Omental fat pad (tissue), 4 donors: Measurements from ENCODE around the gene CASK. TPM values are rescaled to one million over a fixed set of nuclear protein-coding genes. Genes with fewer than 3 reads are reported as not detected.
"Not testable (repeated sequence)": the region's sequence is repeated elsewhere in the genome, so short reads cannot be mapped to it uniquely, and the experiment has no call there.

Experiments
- ATAC-seq: fragments of 150-250 bp; one replicate; pipeline ENCODE4 v1.9.1; 2016; ENCODE audit warnings: mild to moderate bottlenecking, moderate library complexity; ENCODE audit not compliant: low FRiP score
- DNase-seq: peaks from one replicate; pipeline ENCODE4 v3.0.0-alpha.2; 2019; ENCODE audit warnings: low spot score
- total RNA-seq, 4 donors: library from RNA; depleted of rRNA; stranded (reverse); fragments of >200 nt; gene quantifications; one replicate each; pipeline ENCODE4 v1.1.0, GENCODE V29; 2016
- TF ChIP-seq, protein P1 (sequence below), 3 donors: fragments of 450-650 bp; IDR thresholded peaks; one replicate each; pipeline ENCODE4 v1.5.1; 2016 to 2017; ENCODE audit warnings: antibody characterized with exemption in 3 of 3, mild to moderate bottlenecking in 3 of 3, moderate library complexity in 2 of 3

CASK gene
- total RNA-seq, 4 donors from 2014 or later: 26.8 to 42.4 (median 32.9) TPM

DNA sequence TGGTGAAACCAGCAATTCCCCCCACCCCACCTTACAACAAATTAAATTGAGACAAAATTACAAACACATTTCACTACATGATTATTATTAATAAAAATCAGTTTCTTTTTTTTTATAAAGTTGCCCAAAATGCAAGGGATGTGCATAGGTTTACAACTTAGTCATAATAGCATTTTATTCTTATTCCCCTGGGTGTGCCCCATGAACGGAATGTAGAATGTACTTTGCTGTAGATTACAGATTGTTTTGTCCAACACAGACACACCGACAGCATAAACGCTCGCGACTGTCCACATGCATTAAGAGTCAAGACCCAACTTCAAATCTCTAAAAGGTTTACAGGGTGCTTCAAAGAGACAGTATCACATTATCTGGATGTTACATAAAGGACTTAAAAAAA is 403.9 kb downstream of the CASK start:
- TF ChIP-seq, protein P1, sequence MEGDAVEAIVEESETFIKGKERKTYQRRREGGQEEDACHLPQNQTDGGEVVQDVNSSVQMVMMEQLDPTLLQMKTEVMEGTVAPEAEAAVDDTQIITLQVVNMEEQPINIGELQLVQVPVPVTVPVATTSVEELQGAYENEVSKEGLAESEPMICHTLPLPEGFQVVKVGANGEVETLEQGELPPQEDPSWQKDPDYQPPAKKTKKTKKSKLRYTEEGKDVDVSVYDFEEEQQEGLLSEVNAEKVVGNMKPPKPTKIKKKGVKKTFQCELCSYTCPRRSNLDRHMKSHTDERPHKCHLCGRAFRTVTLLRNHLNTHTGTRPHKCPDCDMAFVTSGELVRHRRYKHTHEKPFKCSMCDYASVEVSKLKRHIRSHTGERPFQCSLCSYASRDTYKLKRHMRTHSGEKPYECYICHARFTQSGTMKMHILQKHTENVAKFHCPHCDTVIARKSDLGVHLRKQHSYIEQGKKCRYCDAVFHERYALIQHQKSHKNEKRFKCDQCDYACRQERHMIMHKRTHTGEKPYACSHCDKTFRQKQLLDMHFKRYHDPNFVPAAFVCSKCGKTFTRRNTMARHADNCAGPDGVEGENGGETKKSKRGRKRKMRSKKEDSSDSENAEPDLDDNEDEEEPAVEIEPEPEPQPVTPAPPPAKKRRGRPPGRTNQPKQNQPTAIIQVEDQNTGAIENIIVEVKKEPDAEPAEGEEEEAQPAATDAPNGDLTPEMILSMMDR (IDR thresholded peaks at IDR 0.05): no peak
- DNase-seq (no peak), ATAC-seq (no peak)

DNA sequence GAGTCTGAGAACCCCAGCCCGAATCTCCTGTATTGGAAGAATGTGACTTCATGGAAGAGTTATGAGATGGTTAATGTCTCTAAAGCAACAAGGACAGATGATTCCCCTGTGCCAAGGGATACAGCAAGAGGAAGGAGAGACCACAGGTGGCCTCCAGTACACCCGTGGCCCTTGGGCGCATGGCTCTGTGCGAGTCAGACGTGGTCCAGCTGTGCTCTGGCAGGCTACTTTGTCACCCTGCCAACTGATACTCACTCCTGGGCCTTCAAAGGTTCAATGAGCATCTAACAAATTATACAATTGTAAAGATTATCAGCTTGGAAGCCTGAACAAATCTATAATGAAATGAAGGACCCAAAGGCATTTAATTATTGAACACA is 404.5 kb downstream of the CASK start:
- DNase-seq: no peak
- ATAC-seq: no peak
- TF ChIP-seq, protein P1 (IDR thresholded peaks at IDR 0.05): no peak

DNA sequence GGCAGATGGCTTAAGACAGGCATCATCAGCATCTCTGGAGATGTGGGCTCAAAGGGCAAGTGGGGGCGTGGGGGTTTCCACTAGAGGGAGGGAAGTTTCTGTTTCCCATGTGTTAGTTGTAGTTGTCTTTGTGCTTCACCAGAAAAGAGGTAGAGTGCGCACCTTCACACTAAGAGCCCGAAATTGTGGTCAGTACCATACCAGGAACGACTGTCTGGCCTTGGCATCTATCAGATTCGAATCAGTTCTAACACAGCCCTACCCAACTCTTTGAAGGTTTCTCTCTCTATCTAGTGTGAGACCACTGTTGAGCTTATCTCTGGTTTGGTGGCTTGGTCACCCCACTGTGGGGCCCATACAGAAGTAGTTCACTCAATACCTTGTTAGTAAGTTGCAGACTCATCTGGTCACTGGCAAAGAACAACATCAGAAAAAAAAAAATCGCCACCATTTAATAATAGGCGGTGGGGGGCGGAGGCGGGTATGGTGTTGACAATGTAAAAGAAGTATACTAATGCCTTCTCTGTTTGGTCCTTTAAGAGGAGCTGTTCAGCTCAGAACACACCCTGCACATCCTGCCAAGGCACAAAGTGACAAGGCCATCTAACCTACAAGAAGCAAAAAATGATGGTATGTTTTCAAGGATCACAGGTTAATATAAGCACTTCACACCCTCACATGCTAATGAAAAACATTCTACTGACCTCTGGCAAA is 405.1 kb downstream of the CASK start:
- ATAC-seq (no peak), DNase-seq (no peak)
- TF ChIP-seq, protein P1 (IDR thresholded peaks at IDR 0.05): no peak

DNA sequence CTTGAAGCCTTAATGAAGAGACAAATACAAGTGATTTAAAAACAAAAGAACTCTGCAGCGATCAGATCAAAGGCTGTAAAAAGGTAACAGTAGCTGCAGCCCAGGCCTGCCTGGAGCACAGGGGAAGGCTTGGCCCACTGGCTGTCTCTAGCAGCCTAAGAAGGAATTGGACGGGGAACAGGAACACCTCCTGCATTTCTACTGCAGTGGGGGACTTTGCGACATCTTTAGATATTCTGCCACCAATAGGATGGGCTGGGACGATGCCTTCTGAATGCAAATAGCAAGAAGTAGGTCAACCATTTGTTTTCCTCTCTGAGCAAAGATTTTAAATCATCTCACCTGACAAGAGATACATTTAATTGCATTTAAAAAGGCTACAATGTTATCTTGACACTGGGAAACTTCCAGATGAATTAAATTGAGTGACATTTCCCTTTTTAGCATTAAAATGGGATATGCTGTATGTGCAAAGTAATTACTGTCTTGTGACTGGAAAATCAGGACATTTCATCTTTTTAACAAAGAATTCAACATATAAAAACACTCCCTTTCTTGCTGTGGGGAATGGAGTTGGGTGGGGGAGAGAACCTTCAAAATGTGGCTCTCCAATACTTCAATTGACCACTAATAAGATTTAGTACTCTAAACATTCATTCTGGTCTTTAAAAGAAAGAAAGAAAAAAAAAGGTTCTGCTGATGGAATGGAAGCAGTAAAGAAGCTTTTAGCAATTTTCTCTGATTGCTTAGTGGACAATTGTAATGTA is 406.2 kb downstream of the CASK start:
- DNase-seq (no peak), ATAC-seq (no peak)
- TF ChIP-seq, protein P1 (IDR thresholded peaks at IDR 0.05): no peak

DNA sequence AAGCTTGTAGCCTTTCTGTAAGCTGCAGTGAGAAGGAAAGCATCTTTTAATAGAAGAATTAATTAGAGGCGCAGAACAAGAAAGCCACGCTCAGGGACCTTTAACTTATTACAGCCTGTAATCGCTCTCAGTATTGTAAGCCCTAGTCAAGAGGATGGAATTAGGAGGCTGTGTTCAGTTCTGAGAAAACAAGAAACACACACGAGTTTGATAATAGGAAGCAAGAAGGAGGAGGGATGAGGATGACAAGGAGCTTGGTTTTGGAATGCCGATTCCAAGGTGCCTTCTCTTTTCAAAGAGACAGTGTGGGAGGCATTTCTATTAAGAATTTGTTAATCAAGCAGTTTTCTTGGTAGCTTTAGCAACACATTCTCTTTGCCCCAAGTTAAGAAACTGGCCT is 406.9 kb downstream of the CASK start:
- TF ChIP-seq, protein P1 (IDR thresholded peaks at IDR 0.05): no peak
- DNase-seq: no peak
- ATAC-seq: no peak

DNA sequence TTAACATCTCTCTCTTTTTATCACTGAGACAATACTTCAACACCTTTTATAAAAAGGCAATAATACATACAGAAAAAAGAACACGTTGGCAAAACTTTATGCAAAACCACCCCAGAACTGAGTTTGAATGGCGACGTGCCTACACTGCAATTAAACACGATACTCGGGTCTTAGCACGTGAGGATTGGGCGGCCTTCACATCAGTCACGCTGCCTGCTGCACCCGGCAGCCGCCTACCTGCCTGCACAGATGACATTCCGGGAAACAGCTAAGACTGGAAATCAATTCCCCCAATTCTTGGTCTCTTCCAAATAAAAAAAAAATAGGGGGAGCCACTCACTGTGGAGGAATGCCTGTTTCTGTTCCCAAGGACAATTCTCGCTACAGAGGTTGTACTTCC is 408.0 kb downstream of the CASK start:
- no peak for DNase-seq
- no peak for ATAC-seq
- TF ChIP-seq, protein P1 (IDR thresholded peaks at IDR 0.05): no peak

DNA sequence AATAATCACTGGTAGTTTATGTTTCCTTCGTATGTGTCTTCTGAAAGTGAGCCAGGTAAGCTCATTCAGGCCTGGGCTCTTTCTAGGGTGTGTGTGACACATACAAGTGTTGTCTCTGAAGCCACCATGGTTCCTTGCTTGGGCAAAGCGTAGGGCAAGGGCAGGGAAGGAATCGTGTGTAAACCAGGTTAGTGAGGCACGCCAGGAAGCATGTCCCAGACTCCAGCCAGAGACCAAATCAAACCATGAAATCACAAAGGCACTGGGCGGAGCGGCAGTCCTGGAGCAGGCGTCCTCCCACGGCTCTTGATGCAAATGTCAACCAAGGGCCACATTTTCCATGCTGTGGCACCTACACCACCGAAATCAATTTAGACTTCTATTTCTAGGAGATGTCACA is 409.2 kb downstream of the CASK start:
- TF ChIP-seq, protein P1 (IDR thresholded peaks at IDR 0.05): no peak
- DNase-seq (no peak), ATAC-seq (no peak)

DNA sequence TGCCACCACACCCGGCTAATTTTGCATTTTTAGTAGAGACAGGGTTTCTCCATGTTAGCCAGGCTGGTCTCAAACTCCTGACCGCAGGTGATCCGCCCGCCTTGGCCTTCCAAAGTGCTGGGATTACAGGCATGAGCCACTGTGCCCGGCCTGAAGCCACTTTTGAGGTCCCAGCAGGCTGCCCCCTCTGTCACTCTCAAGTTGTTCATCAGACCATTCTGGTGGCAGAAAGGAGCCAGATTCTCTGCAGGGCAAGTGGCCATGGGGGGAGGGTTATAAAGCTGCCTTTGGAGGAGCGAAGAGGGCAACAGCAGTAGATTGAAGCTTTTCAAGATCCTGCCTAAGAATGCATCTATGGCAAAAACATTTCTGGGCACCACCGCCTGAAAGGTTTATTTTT is 410.5 kb downstream of the CASK start:
- not testable (repeated sequence) for ATAC-seq, DNase-seq
